ENCODE data around the gene NPAS2.
A peak's percentile ranks its signal among the peaks of the same experiment; 100 is the strongest.

The NPAS2 gene

DNA sequence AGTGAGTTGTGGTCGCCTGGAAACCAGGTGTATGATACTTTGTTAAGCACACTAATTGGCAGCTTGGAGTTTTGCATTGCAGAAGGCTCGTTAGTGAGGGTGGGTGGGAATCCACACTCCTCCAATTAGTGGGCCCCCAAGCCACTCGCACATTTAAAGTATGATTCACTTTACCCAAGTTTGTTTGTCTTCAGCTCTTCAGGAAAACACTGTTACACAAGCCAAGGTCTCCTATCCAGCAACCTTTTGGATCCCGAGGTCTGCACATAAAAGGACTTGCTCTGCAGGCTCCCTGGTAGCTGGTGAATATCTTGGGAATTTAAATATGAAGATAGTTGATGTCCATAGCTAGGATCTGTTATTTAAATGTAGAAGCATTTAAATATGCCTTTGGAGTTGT is 66.1 kb downstream of the NPAS2 start:
- ATAC-seq (no peak), DNase-seq (no peak)

- ATAC-seq: no peak
- no peak for DNase-seq
Measured at GRCh38 chr2:100887039-100887578, 67.2 kb downstream of the NPAS2 start.

GRCh38 chr2:100887713-100888495 is 68.0 kb downstream of the NPAS2 start:
- DNase-seq: no peak
- no peak for ATAC-seq

DNA sequence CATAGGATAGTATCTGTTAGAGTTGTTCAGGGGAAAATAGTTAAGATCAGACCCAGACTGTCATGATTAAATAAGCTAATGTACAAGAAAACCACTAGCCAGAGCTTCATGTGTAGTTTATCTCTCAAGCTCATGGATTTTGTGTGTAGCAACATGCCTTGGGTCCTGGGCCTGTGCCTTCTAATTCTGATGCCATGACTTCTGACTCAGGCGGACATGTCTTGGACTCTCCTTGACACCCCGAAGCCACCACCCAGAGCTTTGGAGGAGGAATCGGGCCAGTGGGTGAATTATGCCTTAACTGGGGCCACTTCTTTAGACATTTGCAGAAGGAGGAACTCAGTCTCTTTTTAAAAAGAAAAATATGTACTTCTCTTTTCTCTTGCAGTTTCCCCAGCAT is 68.7 kb downstream of the NPAS2 start:
- ATAC-seq (no peak), DNase-seq (no peak)

DNA sequence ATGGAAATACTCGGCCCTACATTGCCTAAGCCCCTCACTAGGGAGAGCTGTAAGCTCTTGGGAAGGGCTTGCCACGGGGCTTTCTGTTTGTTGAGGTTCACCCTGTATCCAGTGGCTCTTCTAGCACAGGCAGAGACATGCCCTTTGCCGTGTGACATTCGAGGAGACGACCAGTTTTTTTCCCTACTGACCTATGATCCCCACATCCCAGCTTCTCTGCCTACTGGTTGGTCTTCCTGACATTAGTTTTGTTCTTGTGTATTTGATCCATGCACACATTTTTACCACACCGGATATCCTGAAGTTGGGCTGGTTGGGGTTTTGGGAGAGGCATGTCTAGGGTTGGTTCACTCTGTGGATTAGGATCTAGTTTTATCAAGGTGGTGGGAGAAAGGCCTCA is 69.3 kb downstream of the NPAS2 start:
- no peak for ATAC-seq
- no peak for DNase-seq

DNA sequence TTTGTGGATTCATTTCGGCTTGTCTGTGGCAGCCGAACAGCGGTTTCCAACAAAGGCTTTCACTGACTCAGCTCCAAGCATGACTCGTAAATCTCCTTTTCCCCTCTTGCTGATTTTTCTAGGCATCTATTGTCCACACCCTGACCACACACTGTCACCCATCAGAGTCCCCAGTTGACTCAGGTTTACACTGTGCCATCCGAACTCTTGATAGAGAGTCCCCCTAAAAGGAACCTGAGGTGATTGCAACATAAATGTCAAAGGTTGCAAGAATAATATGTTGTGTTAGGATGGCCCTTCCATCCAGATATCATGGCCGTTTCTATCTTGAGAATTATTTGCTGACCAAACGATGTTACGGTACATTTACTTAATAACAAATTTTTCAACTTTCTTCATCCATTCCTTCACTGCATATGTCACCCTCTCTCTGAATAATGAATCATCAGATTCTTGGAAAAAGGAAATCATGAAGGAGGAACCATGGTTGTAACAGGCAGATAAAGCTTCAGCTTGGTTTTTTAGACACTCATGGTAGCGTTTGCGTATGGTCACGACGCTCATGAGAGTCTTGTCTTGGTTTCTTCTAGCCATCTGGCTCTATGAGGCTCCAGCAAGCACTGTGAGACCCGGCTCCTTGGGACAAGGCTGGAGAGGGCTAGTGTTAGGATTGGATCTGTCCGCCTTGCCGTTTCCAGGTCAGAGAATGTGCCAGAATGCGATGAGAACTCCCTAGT is 72.1 kb downstream of the NPAS2 start:
- DNase-seq: no peak

GRCh38 chr2:100893392-100894104 is 73.6 kb downstream of the NPAS2 start:
- no peak for DNase-seq
- ATAC-seq: no peak

More for the DNA sequence above, 72.1 kb downstream of the NPAS2 start:
- ATAC-seq: peak; percentile 63

GRCh38 chr2:100894105-100894795 is 74.3 kb downstream of the NPAS2 start:
- DNase-seq (no peak), ATAC-seq (no peak)

- DNase-seq (no peak), ATAC-seq (no peak)
Measured at GRCh38 chr2:100894796-100895156, 74.8 kb downstream of the NPAS2 start.

- ATAC-seq (no peak), DNase-seq (no peak)
Measured at GRCh38 chr2:100895402-100895801, 75.5 kb downstream of the NPAS2 start.

DNA sequence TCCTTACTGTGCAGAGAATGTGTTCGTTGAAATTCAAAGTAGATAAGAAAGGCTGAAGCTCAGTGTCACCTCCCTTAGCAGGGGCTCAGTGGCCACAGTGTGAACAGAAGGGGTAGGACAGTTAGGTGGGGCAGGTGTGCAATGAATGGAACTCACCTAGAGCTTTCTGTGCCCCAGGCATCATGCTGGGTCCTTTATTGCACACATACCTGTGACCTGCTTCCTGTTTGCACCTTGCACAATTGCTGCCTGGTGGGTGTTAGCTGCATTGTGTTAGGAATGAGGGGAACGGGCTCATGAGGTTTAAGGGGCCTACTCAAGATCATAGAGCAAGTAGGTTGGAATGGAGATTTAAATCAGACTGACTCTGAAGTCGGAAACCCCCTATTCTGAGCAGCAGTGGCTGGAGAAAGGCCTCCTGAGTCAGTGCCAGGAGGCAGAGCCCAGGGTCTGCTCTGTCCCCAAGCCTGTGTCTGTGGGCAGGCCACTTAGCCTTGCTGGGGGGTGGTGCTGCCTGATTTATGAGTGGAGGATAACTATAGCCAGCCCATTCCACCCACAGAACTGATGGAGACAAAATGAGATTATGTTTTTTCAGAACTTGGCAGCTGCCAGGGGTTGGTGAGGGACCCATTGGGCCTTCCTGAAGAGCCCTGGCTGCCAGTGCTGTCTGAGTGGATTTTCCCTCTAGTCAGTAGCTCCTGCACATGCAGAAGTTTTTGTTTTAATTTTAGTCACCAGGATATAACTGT is 76.2 kb downstream of the NPAS2 start:
- DNase-seq (no peak), ATAC-seq (peak; percentile 30)

- DNase-seq (no peak), ATAC-seq (no peak)
Measured at GRCh38 chr2:100898035-100898665, 78.2 kb downstream of the NPAS2 start.

DNA sequence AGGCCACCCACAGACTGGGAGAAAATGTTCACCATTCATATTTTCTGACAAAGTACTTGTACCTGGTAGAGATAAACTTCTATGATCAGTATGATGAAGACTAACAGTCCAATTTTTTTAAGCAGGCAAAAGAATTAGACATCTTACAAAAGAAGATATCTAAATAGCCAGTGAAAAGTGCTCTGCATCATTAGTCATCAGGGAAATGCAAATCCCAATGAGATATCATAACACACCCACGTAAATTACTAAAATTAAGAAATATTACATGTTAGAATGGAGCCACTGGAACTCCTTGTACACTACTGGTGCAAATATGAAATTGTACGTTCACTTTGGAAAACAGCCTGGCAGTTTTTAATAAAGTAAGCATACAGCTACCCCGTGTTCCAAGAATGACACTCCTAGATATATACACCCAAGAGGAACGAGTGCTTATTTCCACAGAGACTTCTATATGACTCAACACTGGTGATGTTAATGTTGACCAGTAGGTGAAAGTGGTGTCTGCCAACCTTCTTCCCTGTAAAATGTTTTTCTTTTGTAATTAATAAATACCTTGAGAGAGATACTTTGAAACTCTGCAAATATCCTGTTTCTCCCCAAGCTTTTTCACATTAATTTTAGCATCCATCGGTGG is 80.3 kb downstream of the NPAS2 start:
- DNase-seq: no peak
- no peak for ATAC-seq

DNA sequence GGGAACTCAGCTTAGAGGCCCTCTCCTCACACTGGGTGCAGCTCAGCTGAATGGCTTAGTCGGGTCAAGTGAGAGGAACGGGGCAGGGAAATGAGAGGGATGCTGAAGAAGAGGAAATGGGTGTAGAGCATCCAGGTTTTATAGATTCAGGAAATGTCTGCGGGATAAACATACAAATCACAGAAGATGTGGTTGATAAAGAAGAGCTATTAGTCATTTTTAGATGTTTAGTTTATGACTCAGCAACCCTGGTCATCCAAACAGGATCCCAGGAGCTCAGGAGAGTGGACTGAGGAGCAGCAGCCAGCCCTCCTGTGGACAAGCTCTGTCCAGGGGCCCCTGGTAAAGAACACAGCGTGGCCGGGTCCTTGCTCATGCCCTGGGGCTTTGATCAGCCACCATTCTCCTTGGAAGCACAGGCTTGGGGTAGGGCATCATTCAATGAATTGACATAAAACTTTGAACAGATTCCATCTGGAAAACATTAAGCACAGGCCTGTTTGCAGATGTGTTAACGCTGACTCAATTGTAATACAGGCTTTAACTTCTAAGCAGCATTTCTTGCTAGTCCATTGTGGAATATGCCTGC is 83.0 kb downstream of the NPAS2 start:
- DNase-seq (no peak), ATAC-seq (no peak)

DNA sequence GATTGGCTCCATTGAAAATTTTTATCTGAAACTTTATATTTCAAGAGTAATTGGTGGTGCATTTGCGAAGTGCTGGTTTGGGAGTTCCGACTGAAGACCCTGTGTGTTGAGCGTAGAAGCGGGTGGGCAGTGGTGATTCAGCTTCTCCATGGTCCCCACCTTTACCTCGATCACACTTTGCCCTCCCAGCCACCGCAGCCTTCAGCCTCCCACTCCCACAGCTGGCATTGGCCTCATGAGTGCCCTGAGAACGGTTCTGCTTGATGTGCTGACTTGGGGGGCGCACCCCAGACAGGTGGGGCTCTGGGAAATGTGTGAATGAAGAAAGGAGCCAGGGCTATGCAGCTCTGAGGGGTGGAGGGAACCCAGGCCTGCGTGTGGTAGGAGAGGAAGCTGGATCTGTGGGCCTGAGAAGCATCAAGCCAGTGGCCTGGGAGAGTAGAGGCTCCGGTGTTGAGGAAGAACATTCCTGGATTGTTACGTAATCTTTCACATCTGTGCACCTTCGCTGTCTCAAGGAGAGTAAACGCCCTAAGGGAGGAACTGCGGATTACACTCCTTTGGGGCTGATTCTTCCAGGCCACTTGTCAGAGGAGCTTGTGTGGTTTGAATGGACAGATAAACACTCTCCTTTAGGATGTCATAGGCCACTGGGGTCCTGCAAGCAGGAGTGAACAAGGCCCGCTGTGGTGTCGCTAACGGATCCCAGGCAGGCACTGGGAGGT is 83.8 kb downstream of the NPAS2 start:
- DNase-seq (no peak), ATAC-seq (no peak)

- no peak for DNase-seq
- ATAC-seq: no peak
Measured at GRCh38 chr2:100905132-100905805, 85.3 kb downstream of the NPAS2 start.

DNA sequence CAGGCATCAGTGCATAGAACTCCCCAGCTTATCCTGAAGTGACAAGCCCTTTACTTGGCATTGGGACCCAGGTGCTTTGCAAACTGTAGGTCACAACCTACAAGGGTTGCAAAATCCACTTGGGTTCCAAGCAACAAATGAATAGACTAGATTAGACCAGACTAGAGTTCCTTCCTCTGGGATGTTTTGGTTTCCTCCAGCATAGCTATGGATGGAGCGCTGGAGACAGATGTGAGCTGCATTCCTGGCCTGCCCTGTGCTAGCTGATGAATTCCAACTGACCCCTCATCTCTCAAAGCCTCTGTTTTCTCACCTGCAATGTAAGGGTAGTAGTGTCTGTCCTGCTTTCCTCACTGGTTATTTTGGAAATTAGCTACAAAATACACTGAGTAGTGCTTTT is 86.2 kb downstream of the NPAS2 start:
- no peak for ATAC-seq
- no peak for DNase-seq

DNA sequence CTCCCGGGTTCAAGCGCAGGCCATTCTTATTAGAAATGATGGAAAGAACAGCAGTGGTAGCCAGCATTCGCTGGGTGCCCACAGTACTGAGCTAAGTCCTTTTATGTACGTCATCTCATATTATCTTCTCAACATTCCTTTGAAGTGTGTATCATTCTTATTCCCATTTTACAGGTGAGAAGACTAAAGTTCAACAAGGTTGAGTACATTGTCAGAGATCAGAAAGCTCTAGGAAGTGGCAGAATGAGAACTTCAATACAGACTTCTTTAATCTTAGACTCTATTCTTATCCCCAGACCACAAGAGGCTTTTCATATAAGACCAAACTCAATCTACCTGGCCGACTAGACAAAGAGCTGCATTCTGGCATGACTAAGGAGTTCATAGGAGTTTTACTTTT is 86.7 kb downstream of the NPAS2 start:
- ATAC-seq: no peak
- no peak for DNase-seq

DNA sequence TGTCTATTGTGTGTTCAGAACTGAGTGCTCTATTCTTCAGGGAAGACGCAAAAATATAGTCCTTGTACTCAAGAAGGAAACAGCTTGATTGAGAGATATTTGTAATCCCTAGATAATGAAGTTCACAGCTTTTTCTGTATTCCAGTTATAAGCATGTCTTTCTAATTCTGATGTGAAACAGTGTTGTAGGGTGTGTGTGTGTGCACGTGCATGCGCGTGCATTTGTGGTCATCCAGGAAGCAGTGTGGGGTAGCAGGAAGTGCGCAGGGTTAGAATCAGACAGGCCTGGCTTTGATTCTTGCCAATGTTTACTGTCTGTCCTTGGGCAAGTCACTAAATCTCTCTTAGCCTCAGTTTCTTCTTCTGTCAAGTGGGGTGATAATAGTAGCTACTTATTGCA is 87.9 kb downstream of the NPAS2 start:
- ATAC-seq (no peak), DNase-seq (no peak)

Measured in stimulated activated naive CD8-positive, alpha-beta T cell treated with anti-CD3 and anti-CD28 coated beads, Interleukin-15, Interleukin-2, amounts not matched to agents 100 U/mL and 50 U/mL, for 24 hours (primary cell).